GM12892 (cell line): ENCODE measurements around the gene METTL25B.

Experiments used
- POLR2AphosphoS5 ChIP-seq: IDR thresholded peaks from 2 replicates; pipeline ENCODE4 v1.6.1; 2011; ENCODE audit warnings: low read depth, low read length, control low read depth
- TAF1 ChIP-seq: IDR thresholded peaks from 2 replicates; pipeline ENCODE4 v1.6.1; 2011; ENCODE audit warnings: low read depth, mild to moderate bottlenecking, control low read depth, low read length, borderline replicate concordance

- TF ChIP-seq TAF1 (no peak), POLR2AphosphoS5 (no peak)
These were observed 32.0 kb downstream of the METTL25B start for GRCh38 chr1:156760092-156760795.
